ENCODE results near the gene HRH4. TPM values are rescaled to one million over a fixed set of nuclear protein-coding genes. Genes with fewer than 3 reads are reported as not detected.
A peak's percentile ranks its signal among the peaks of the same experiment; 100 is the strongest.

Gene HRH4
- polyA plus RNA-seq, 1 donor (not counting 4 experiments of a cell fraction or from before 2014, with no cell fraction given): 0.03 TPM

DNA sequence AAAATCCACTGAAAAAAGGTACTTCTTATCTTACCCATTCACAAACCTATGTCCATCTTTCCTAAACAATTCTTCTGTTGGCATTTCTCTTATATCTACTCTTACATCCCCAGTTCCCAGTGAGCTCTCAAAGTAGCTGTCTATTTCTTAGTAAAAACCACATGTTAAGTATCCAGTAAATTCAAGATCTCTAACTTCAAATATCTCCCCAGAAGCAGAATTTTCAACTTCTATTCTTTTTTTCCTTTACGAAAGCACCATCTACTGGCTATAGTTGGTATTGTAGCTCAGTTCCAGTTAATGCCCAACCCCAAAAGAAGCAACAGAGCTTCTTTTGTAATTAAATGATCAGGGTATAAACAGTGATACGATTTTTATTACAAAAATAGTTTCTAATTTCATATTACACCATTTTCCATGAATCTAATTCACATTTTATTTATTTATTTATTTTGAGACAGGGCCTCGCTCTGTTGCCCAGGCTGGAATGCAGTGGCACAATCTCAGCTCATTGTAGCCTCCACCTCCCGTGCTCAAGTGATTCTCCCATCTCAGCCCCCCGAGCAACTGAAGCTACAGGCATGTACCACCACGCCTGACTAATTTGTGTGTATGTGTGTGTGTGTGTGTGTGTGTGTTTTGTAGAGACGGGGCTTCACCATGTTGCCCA lies 28.5 kb downstream of the HRH4 start:
- DNase-seq (ENCODE audit: low read depth, low spot score) (no peak), FAIRE-seq (no peak)

DNA sequence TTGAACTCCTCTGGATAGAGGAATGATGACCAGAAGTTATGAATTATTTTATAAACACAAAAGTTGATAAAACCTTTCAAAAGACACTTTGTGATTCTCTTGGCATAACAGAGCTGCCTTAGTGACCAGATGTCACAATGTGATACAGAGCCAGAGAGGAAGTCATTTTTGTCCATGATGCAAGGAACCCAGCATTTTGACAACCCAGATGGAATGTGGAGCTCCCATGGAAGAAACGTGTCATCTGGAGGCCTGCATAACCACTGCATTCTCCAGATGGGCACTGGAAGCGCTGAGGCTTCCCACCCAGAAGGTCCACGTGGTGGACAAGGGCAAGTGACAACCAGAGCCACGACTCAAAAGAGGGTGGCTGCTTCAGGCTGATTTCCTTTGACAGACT lies 30.1 kb downstream of the HRH4 start:
- H3K27ac ChIP-seq (ENCODE audit: control insufficient read depth, insufficient read depth, low read length): no peak overlapping the region
- FAIRE-seq: no peak
- no peaks in the 10 kb centered on the region for H4K20me1 ChIP-seq (ENCODE audit: control insufficient read depth, extremely low read depth, insufficient read depth, low read length)
- H3K4me3 ChIP-seq (ENCODE audit: control insufficient read depth in 2 of 3, extremely low read depth in 1 of 3, insufficient read depth in 2 of 3, low read depth in 1 of 3, low read length in 3 of 3): no peak overlapping the region
- no peak overlapping the region for H3K9ac ChIP-seq (ENCODE audit: control insufficient read depth, extremely low read depth, insufficient read depth, low read length)
- H2AFZ ChIP-seq (ENCODE audit: control insufficient read depth, low read length): no peak overlapping the region
- H3K36me3 ChIP-seq (ENCODE audit: control insufficient read depth in 2 of 2, extremely low read depth in 1 of 2, insufficient read depth in 2 of 2, low read length in 2 of 2): no peaks in the 10 kb centered on the region
- TF ChIP-seq, protein P1, sequence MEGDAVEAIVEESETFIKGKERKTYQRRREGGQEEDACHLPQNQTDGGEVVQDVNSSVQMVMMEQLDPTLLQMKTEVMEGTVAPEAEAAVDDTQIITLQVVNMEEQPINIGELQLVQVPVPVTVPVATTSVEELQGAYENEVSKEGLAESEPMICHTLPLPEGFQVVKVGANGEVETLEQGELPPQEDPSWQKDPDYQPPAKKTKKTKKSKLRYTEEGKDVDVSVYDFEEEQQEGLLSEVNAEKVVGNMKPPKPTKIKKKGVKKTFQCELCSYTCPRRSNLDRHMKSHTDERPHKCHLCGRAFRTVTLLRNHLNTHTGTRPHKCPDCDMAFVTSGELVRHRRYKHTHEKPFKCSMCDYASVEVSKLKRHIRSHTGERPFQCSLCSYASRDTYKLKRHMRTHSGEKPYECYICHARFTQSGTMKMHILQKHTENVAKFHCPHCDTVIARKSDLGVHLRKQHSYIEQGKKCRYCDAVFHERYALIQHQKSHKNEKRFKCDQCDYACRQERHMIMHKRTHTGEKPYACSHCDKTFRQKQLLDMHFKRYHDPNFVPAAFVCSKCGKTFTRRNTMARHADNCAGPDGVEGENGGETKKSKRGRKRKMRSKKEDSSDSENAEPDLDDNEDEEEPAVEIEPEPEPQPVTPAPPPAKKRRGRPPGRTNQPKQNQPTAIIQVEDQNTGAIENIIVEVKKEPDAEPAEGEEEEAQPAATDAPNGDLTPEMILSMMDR (optimal IDR thresholded peaks at IDR 0.05 in 1 of 3, IDR thresholded peaks at IDR 0.05 in 1 of 3, conservative IDR thresholded peaks at IDR 0.05 in 1 of 3; ENCODE audit: extremely low read depth in 1 of 3, insufficient read depth in 2 of 3, low read length in 3 of 3): no peak
- no peak for TF ChIP-seq EZH2 (IDR thresholded peaks at IDR 0.05; ENCODE audit: low read length)
- H3K9me3 ChIP-seq (ENCODE audit: control insufficient read depth, low read depth, low read length): no peaks in the 10 kb centered on the region
- no peak overlapping the region for H3K4me2 ChIP-seq (ENCODE audit: control insufficient read depth, extremely low read depth, insufficient read depth, low read depth, low read length)
- H3K79me2 ChIP-seq (ENCODE audit: control insufficient read depth, insufficient read depth, low read length): no peaks in the 10 kb centered on the region
- dilution Hi-C loops (cut with MboI; ENCODE audit: extremely low pct_ligation_motif_present, low sequenced_read_pairs): no loop called here
- H3K4me1 ChIP-seq (ENCODE audit: control insufficient read depth, extremely low read depth, insufficient read depth, low read length): no peaks in the 10 kb centered on the region
- H3K27me3 ChIP-seq (ENCODE audit: control insufficient read depth, extremely low read depth, insufficient read depth, low read length): peaks cover 2% of the 10 kb centered on the region
- no peaks in the 10 kb centered on the region for H3K9me1 ChIP-seq (ENCODE audit: control insufficient read depth, extremely low read depth, insufficient read depth, low read length)
- no peak for DNase-seq (ENCODE audit: low read depth, low spot score)

More for the DNA sequence above, 28.5 kb downstream of the HRH4 start:
- TF ChIP-seq, protein P1 (optimal IDR thresholded peaks at IDR 0.05 in 1 of 3, IDR thresholded peaks at IDR 0.05 in 1 of 3, conservative IDR thresholded peaks at IDR 0.05 in 1 of 3; ENCODE audit: extremely low read depth in 1 of 3, insufficient read depth in 2 of 3, low read length in 3 of 3): peak in 2 of 3 experiments; percentile 58 to 59
- no peak for TF ChIP-seq EZH2 (IDR thresholded peaks at IDR 0.05; ENCODE audit: low read length)
- dilution Hi-C loops (cut with MboI; ENCODE audit: extremely low pct_ligation_motif_present, low sequenced_read_pairs): no loop called here
- no peaks in the 10 kb centered on the region for H3K4me1 ChIP-seq (ENCODE audit: control insufficient read depth, extremely low read depth, insufficient read depth, low read length)
- no peaks in the 10 kb centered on the region for H3K9me1 ChIP-seq (ENCODE audit: control insufficient read depth, extremely low read depth, insufficient read depth, low read length)
- no peak overlapping the region for H3K27ac ChIP-seq (ENCODE audit: control insufficient read depth, insufficient read depth, low read length)
- H3K27me3 ChIP-seq (ENCODE audit: control insufficient read depth, extremely low read depth, insufficient read depth, low read length): no peaks in the 10 kb centered on the region
- H3K4me3 ChIP-seq (ENCODE audit: control insufficient read depth in 2 of 3, extremely low read depth in 1 of 3, insufficient read depth in 2 of 3, low read depth in 1 of 3, low read length in 3 of 3): no peak overlapping the region
- H3K9me3 ChIP-seq (ENCODE audit: control insufficient read depth, low read depth, low read length): no peaks in the 10 kb centered on the region
- H2AFZ ChIP-seq (ENCODE audit: control insufficient read depth, low read length): no peak overlapping the region
- H3K79me2 ChIP-seq (ENCODE audit: control insufficient read depth, insufficient read depth, low read length): no peaks in the 10 kb centered on the region
- H3K36me3 ChIP-seq (ENCODE audit: control insufficient read depth in 2 of 2, extremely low read depth in 1 of 2, insufficient read depth in 2 of 2, low read length in 2 of 2): no peaks in the 10 kb centered on the region
- no peak overlapping the region for H3K9ac ChIP-seq (ENCODE audit: control insufficient read depth, extremely low read depth, insufficient read depth, low read length)
- H3K4me2 ChIP-seq (ENCODE audit: control insufficient read depth, extremely low read depth, insufficient read depth, low read depth, low read length): no peak overlapping the region
- no peaks in the 10 kb centered on the region for H4K20me1 ChIP-seq (ENCODE audit: control insufficient read depth, extremely low read depth, insufficient read depth, low read length)

All from keratinocyte (primary cell).